K562 (cell line): ENCODE measurements around the gene OR2D2. TPM values are rescaled to one million over a fixed set of nuclear protein-coding genes. Genes with fewer than 3 reads are reported as not detected.

Experiments
- ARNT ChIP-seq, 2 experiments: fragments of 450-650 bp; IDR thresholded peaks; 2 replicates each; pipeline ENCODE4 v1.6.1; 2016; ENCODE audit warnings: mild to moderate bottlenecking in 1 of 2
- BACH1 ChIP-seq: fragments of 200-800 bp; sonication (Bioruptor generic); IDR thresholded peaks from 2 replicates; pipeline ENCODE4 v1.6.1; 2016; ENCODE audit warnings: missing genetic modification characterization, missing compliant biosample characterization
- BCOR ChIP-seq: fragments of 450-650 bp; IDR thresholded peaks from 2 replicates; pipeline ENCODE4 v1.6.1; 2016
- BRD9 ChIP-seq: fragments of 450-650 bp; IDR thresholded peaks from 2 replicates; pipeline ENCODE4 v1.6.1; 2018; ENCODE audit warnings: low read depth; ENCODE audit not compliant: partially characterized antibody
- FOXK2 ChIP-seq, 2 experiments: fragments of 450-650 bp; IDR thresholded peaks in 1 of 2; conservative IDR thresholded peaks in 1 of 2; 2 replicates each; pipeline ENCODE4 v1.6.1; 2016; ENCODE audit warnings: low read depth in 2 of 2, mild to moderate bottlenecking in 1 of 2
- HNRNPH1 ChIP-seq: fragments of 200-400 bp; formaldehyde crosslinking; optimal IDR thresholded peaks from 2 replicates; pipeline ENCODE3; 2017; ENCODE audit warnings: low read depth, mild to moderate bottlenecking, low read length, moderate library complexity
- NFATC3 ChIP-seq: fragments of 450-650 bp; IDR thresholded peaks from 2 replicates; pipeline ENCODE4 v1.6.1; 2017; ENCODE audit warnings: mild to moderate bottlenecking
- NFIC ChIP-seq: fragments of 450-650 bp; IDR thresholded peaks from 2 replicates; pipeline ENCODE4 v1.6.1; 2017; ENCODE audit warnings: mild to moderate bottlenecking, inconsistent platforms
- RBM15 ChIP-seq: fragments of 200-400 bp; formaldehyde crosslinking; IDR thresholded peaks from 2 replicates; pipeline ENCODE4 v1.6.1; 2018; ENCODE audit warnings: mild to moderate bottlenecking, low read length, moderate library complexity; ENCODE audit not compliant: insufficient read depth
- SIX5 ChIP-seq, 2 experiments: IDR thresholded peaks; 2 replicates each; pipeline ENCODE4 v1.6.1; 2011; ENCODE audit warnings: low read length in 2 of 2, borderline replicate concordance in 1 of 2, low read depth in 1 of 2, mild to moderate bottlenecking in 1 of 2, moderate library complexity in 1 of 2; ENCODE audit not compliant: insufficient read depth in 1 of 2
- SREBF2 ChIP-seq: sonication (generic); formaldehyde crosslinking; IDR thresholded peaks from 2 replicates; pipeline ENCODE4 v1.4.0; 2020; ENCODE audit warnings: mild to moderate bottlenecking, missing genetic modification reagents
- TARDBP ChIP-seq: fragments of 450-650 bp; IDR thresholded peaks from 2 replicates; pipeline ENCODE4 v1.6.1; 2016
- TOE1 ChIP-seq, 2 experiments: fragments of 450-650 bp in 1 of 2; sonication (generic) in 1 of 2; formaldehyde crosslinking in 1 of 2; IDR thresholded peaks; 2 replicates each; pipeline versions ENCODE4 v1.7.1 to v1.8.0; 2016 to 2022; ENCODE audit warnings: borderline replicate concordance in 2 of 2, mild to moderate bottlenecking in 2 of 2, antibody characterized with exemption in 1 of 2, inconsistent platforms in 1 of 2, low read depth in 1 of 2, missing genetic modification reagents in 1 of 2, moderate library complexity in 1 of 2
- ZNF133 ChIP-seq: fragments of 250-450 bp; sonication (Bioruptor Pico); IDR thresholded peaks from 2 replicates; pipeline ENCODE4 v1.4.0; 2020; ENCODE audit warnings: mild to moderate bottlenecking
- ZNF253 ChIP-seq: fragments of 250-450 bp; sonication (Bioruptor Pico); conservative IDR thresholded peaks from 2 replicates; pipeline ENCODE4 v1.6.1; 2021; ENCODE audit warnings: mild to moderate bottlenecking
- ZNF431 ChIP-seq: sonication (generic); formaldehyde crosslinking; IDR thresholded peaks from 2 replicates; pipeline ENCODE4 v1.8.0; 2022; ENCODE audit warnings: mild to moderate bottlenecking, missing genetic modification reagents
- polyA plus RNA-seq, 8 experiments: library from polyadenylated mRNA; depleted of rRNA in 4 of 8; stranded (reverse) in 5 of 8; unstranded in 3 of 8; fragments of >200 nt; fragmentation: Nextera tagmentation in 2 of 8; fragmentation: Illumina TruSeq in 1 of 8; extraction: Ambion mirVana in 2 of 8; extraction: Trizol in 1 of 8; gene quantifications; 2 replicates each; pipeline versions ENCODE4 v1.2.1 to v1.2.3, GENCODE V29; 2011 to 2014; ENCODE audit warnings: inconsistent platforms in 1 of 8, missing spikeins in 1 of 8
- total RNA-seq, 7 experiments: library from RNA; depleted of rRNA in 6 of 7; stranded (reverse); fragments of >200 nt in 6 of 7; fragmentation: Illumina TruSeq in 2 of 7; extraction: Trizol in 2 of 7; gene quantifications; 2 replicates each; pipeline versions ENCODE4 v1.2.1 to v1.2.3, GENCODE V29; 2011 to 2021; ENCODE audit warnings: low replicate concordance in 1 of 7
- TF ChIP-seq, protein P1 (sequence below), 2 experiments: fragments of 450-650 bp; IDR thresholded peaks; 2 replicates each; pipeline ENCODE4 v1.6.1; 2018; ENCODE audit warnings: mild to moderate bottlenecking in 2 of 2, low read depth in 1 of 2; ENCODE audit not compliant: partially characterized antibody in 2 of 2
- TF ChIP-seq, protein P2 (sequence below): sonication (generic); formaldehyde crosslinking; IDR thresholded peaks from 2 replicates; pipeline ENCODE4 v1.8.0; 2022; ENCODE audit warnings: mild to moderate bottlenecking, missing genetic modification reagents
- TF ChIP-seq, protein P3 (sequence below): fragments of 450-650 bp; formaldehyde crosslinking; conservative IDR thresholded peaks from 2 replicates; pipeline ENCODE4 v1.4.0; 2022; ENCODE audit warnings: mild to moderate bottlenecking, missing genetic modification characterization
- TF ChIP-seq, protein P4 (sequence below): fragments of 450-650 bp; formaldehyde crosslinking; IDR thresholded peaks from 2 replicates; pipeline ENCODE4 v1.4.0; 2020; ENCODE audit warnings: mild to moderate bottlenecking, moderate library complexity

The OR2D2 gene
- total and polyA plus RNA-seq, 9 of the 15 experiments (the other 6 are each of a cell fraction or from before 2014, with no cell fraction given): 0.10 to 1.0 (median 0.57) TPM; not detected in 2

DNA sequence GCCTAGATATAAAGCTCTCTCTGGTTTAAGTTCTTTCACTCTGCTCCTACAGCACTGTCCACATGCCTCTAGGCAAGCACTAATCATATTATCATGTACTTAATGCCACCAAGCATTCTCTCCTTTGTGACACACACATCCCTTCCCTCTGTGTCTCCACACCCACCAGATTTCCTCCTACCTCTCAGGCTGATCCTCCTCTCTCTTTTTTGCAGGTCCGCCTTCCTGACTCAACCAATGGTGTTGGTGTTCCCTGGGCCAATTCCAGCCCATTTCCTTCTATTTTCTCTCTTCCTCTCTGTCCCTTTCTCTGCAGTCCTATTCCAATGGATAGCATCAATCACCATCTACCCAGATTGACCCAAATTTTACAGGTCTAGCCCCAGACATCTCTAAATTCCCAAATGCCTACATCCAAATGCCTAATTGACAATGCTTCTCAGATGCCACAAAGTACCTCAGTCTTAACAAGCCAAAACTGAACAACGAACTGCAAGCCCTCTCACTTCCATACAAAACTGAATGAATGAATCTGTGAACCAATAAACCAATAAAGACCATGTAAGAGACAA is 33.4 kb upstream of the OR2D2 start (continued):
- TF ChIP-seq, protein P1, sequence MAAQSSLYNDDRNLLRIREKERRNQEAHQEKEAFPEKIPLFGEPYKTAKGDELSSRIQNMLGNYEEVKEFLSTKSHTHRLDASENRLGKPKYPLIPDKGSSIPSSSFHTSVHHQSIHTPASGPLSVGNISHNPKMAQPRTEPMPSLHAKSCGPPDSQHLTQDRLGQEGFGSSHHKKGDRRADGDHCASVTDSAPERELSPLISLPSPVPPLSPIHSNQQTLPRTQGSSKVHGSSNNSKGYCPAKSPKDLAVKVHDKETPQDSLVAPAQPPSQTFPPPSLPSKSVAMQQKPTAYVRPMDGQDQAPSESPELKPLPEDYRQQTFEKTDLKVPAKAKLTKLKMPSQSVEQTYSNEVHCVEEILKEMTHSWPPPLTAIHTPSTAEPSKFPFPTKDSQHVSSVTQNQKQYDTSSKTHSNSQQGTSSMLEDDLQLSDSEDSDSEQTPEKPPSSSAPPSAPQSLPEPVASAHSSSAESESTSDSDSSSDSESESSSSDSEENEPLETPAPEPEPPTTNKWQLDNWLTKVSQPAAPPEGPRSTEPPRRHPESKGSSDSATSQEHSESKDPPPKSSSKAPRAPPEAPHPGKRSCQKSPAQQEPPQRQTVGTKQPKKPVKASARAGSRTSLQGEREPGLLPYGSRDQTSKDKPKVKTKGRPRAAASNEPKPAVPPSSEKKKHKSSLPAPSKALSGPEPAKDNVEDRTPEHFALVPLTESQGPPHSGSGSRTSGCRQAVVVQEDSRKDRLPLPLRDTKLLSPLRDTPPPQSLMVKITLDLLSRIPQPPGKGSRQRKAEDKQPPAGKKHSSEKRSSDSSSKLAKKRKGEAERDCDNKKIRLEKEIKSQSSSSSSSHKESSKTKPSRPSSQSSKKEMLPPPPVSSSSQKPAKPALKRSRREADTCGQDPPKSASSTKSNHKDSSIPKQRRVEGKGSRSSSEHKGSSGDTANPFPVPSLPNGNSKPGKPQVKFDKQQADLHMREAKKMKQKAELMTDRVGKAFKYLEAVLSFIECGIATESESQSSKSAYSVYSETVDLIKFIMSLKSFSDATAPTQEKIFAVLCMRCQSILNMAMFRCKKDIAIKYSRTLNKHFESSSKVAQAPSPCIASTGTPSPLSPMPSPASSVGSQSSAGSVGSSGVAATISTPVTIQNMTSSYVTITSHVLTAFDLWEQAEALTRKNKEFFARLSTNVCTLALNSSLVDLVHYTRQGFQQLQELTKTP (IDR thresholded peaks at IDR 0.05; ENCODE audit: low read depth in 1 of 2, partially characterized antibody in 2 of 2): peak; percentile 46 to 47
- TF ChIP-seq NFIC (peak; percentile 14; the same call in 1 of the 2 replicates), BRD9 (peak; percentile 55), NFATC3 (0 out of 2 replicates have a peak, but pooled peaks have one; percentile 75), RBM15 (no peak), SREBF2 (CRISPR knock-in tag) (no peak), TOE1 (IDR thresholded peaks at IDR 0.05; ENCODE audit: borderline replicate concordance) (no peak), TOE1 (CRISPR knock-in tag; IDR thresholded peaks at IDR 0.05; ENCODE audit: borderline replicate concordance, low read depth) (no peak), HNRNPH1 (no peak), BACH1 (tag) (0 out of 2 replicates have a peak, but pooled peaks have one; percentile 18), BCOR (no peak), FOXK2 (conservative IDR thresholded peaks at IDR 0.05 in 1 of 2, IDR thresholded peaks at IDR 0.05 in 1 of 2; ENCODE audit: low read depth in 2 of 2) (0 out of 4 replicates have a peak, but pooled peaks of 1 of the 2 experiments have one; percentile 9), TARDBP (no peak), SIX5 (IDR thresholded peaks at IDR 0.05; ENCODE audit: borderline replicate concordance in 1 of 2, insufficient read depth in 1 of 2, low read depth in 1 of 2, low read length in 2 of 2) (no peak), ZNF253 (CRISPR knock-in tag) (no peak), ARNT (IDR thresholded peaks at IDR 0.05) (peak in 1 of 2 experiments; percentile 73; a peak in 1 of 4 replicates), ZNF133 (CRISPR knock-in tag) (no peak), ZNF431 (CRISPR knock-in tag) (no peak)
- TF ChIP-seq, protein P2, sequence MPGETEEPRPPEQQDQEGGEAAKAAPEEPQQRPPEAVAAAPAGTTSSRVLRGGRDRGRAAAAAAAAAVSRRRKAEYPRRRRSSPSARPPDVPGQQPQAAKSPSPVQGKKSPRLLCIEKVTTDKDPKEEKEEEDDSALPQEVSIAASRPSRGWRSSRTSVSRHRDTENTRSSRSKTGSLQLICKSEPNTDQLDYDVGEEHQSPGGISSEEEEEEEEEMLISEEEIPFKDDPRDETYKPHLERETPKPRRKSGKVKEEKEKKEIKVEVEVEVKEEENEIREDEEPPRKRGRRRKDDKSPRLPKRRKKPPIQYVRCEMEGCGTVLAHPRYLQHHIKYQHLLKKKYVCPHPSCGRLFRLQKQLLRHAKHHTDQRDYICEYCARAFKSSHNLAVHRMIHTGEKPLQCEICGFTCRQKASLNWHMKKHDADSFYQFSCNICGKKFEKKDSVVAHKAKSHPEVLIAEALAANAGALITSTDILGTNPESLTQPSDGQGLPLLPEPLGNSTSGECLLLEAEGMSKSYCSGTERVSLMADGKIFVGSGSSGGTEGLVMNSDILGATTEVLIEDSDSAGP (CRISPR knock-in tag): no peak
- TF ChIP-seq, protein P3, sequence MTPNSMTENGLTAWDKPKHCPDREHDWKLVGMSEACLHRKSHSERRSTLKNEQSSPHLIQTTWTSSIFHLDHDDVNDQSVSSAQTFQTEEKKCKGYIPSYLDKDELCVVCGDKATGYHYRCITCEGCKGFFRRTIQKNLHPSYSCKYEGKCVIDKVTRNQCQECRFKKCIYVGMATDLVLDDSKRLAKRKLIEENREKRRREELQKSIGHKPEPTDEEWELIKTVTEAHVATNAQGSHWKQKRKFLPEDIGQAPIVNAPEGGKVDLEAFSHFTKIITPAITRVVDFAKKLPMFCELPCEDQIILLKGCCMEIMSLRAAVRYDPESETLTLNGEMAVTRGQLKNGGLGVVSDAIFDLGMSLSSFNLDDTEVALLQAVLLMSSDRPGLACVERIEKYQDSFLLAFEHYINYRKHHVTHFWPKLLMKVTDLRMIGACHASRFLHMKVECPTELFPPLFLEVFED (CRISPR knock-in tag): no peak
- TF ChIP-seq, protein P4, sequence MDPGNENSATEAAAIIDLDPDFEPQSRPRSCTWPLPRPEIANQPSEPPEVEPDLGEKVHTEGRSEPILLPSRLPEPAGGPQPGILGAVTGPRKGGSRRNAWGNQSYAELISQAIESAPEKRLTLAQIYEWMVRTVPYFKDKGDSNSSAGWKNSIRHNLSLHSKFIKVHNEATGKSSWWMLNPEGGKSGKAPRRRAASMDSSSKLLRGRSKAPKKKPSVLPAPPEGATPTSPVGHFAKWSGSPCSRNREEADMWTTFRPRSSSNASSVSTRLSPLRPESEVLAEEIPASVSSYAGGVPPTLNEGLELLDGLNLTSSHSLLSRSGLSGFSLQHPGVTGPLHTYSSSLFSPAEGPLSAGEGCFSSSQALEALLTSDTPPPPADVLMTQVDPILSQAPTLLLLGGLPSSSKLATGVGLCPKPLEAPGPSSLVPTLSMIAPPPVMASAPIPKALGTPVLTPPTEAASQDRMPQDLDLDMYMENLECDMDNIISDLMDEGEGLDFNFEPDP (CRISPR knock-in tag): no peak
